Measurements from ENCODE around the gene PTPRN2. TPM values are rescaled to one million over a fixed set of nuclear protein-coding genes. Genes with fewer than 3 reads are reported as not detected.

The PTPRN2 gene
- total and polyA plus RNA-seq, 2 of the 8 experiments (the other 6 are each of a cell fraction or from before 2014, with no cell fraction given) = 2.6 to 4.5 TPM

DNA sequence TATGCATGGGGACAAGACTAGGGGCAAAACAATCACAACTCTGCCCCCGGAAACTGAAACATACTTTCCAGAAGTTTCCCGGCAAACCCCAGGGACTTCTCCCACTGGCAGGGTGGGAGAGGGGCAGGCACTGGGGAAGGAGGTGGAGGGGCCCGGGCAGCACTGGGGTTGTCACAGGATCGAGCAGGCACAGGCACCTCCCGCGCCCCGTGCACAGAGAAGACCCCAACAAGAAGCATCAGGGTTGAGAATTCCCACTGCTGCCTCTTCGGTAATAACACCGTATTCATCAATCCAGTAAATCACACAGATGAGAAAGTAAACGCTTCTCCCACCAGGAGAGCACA is 490.5 kb downstream of the PTPRN2 start (continued):
- TF ChIP-seq, protein P1, sequence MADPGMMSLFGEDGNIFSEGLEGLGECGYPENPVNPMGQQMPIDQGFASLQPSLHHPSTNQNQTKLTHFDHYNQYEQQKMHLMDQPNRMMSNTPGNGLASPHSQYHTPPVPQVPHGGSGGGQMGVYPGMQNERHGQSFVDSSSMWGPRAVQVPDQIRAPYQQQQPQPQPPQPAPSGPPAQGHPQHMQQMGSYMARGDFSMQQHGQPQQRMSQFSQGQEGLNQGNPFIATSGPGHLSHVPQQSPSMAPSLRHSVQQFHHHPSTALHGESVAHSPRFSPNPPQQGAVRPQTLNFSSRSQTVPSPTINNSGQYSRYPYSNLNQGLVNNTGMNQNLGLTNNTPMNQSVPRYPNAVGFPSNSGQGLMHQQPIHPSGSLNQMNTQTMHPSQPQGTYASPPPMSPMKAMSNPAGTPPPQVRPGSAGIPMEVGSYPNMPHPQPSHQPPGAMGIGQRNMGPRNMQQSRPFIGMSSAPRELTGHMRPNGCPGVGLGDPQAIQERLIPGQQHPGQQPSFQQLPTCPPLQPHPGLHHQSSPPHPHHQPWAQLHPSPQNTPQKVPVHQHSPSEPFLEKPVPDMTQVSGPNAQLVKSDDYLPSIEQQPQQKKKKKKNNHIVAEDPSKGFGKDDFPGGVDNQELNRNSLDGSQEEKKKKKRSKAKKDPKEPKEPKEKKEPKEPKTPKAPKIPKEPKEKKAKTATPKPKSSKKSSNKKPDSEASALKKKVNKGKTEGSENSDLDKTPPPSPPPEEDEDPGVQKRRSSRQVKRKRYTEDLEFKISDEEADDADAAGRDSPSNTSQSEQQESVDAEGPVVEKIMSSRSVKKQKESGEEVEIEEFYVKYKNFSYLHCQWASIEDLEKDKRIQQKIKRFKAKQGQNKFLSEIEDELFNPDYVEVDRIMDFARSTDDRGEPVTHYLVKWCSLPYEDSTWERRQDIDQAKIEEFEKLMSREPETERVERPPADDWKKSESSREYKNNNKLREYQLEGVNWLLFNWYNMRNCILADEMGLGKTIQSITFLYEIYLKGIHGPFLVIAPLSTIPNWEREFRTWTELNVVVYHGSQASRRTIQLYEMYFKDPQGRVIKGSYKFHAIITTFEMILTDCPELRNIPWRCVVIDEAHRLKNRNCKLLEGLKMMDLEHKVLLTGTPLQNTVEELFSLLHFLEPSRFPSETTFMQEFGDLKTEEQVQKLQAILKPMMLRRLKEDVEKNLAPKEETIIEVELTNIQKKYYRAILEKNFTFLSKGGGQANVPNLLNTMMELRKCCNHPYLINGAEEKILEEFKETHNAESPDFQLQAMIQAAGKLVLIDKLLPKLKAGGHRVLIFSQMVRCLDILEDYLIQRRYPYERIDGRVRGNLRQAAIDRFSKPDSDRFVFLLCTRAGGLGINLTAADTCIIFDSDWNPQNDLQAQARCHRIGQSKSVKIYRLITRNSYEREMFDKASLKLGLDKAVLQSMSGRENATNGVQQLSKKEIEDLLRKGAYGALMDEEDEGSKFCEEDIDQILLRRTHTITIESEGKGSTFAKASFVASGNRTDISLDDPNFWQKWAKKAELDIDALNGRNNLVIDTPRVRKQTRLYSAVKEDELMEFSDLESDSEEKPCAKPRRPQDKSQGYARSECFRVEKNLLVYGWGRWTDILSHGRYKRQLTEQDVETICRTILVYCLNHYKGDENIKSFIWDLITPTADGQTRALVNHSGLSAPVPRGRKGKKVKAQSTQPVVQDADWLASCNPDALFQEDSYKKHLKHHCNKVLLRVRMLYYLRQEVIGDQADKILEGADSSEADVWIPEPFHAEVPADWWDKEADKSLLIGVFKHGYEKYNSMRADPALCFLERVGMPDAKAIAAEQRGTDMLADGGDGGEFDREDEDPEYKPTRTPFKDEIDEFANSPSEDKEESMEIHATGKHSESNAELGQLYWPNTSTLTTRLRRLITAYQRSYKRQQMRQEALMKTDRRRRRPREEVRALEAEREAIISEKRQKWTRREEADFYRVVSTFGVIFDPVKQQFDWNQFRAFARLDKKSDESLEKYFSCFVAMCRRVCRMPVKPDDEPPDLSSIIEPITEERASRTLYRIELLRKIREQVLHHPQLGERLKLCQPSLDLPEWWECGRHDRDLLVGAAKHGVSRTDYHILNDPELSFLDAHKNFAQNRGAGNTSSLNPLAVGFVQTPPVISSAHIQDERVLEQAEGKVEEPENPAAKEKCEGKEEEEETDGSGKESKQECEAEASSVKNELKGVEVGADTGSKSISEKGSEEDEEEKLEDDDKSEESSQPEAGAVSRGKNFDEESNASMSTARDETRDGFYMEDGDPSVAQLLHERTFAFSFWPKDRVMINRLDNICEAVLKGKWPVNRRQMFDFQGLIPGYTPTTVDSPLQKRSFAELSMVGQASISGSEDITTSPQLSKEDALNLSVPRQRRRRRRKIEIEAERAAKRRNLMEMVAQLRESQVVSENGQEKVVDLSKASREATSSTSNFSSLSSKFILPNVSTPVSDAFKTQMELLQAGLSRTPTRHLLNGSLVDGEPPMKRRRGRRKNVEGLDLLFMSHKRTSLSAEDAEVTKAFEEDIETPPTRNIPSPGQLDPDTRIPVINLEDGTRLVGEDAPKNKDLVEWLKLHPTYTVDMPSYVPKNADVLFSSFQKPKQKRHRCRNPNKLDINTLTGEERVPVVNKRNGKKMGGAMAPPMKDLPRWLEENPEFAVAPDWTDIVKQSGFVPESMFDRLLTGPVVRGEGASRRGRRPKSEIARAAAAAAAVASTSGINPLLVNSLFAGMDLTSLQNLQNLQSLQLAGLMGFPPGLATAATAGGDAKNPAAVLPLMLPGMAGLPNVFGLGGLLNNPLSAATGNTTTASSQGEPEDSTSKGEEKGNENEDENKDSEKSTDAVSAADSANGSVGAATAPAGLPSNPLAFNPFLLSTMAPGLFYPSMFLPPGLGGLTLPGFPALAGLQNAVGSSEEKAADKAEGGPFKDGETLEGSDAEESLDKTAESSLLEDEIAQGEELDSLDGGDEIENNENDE (IDR thresholded peaks at IDR 0.05; ENCODE audit: insufficient replicate concordance, low read length) = no peak
- TF ChIP-seq SRF (IDR thresholded peaks at IDR 0.05; ENCODE audit: low read depth, low read length) (no peak), CTBP2 (IDR thresholded peaks at IDR 0.05; ENCODE audit: borderline replicate concordance, insufficient read depth, insufficient read length, low read length) (no peak), BCL11A (IDR thresholded peaks at IDR 0.05; ENCODE audit: low read depth in 2 of 2, low read length in 2 of 2) (no peak), JUND (IDR thresholded peaks at IDR 0.05; ENCODE audit: low read length) (no peak), YY1 (IDR thresholded peaks at IDR 0.05; ENCODE audit: low read depth, low read length) (no peak), KDM4A (IDR thresholded peaks at IDR 0.05; ENCODE audit: low read depth, low read length, severe bottlenecking) (no peak)
- TF ChIP-seq, protein P2, sequence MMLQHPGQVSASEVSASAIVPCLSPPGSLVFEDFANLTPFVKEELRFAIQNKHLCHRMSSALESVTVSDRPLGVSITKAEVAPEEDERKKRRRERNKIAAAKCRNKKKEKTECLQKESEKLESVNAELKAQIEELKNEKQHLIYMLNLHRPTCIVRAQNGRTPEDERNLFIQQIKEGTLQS (IDR thresholded peaks at IDR 0.05; ENCODE audit: insufficient read depth, low read depth, low read length) = no peak

Data from H1 (cell line).